HT-29 (cell line): ENCODE measurements around the gene MMP24. TPM values are rescaled to one million over a fixed set of nuclear protein-coding genes. Genes with fewer than 3 reads are reported as not detected.

Experiments used
- DNase-seq: peaks from one replicate; pipeline ENCODE4 v3.0.0-alpha.2; 2015; ENCODE audit warnings: low spot score
- total RNA-seq: library from RNA; depleted of rRNA; stranded (reverse); fragments of >200 nt; shearing (Covaris generic); gene quantifications from 2 replicates; pipeline ENCODE4 v1.2.3, GENCODE V29; 2014

The MMP24 gene
- total RNA-seq, 1 experiment from 2014 or later: 5.7 TPM

DNA sequence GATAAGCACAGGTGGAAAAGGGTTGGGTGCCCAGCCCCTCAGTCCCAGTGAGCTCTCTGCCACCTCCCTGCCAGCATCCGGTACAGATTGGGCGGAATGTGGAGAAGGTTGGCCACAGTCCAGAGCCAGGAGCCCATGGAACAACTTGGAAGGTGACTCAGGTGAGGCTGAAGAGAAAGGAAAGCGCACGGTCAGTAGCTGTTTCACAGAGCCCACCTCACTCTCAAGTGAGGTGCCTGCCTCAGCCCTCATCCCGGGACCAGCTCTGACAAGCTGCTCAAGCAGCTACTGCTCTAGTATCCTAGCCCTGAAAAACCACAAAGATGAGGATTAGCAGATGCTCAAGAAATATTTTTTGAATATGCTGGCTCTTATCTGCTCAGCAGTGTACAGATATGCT, 52.5 kb downstream of the MMP24 start:
- peak; percentile 84 for DNase-seq

DNA sequence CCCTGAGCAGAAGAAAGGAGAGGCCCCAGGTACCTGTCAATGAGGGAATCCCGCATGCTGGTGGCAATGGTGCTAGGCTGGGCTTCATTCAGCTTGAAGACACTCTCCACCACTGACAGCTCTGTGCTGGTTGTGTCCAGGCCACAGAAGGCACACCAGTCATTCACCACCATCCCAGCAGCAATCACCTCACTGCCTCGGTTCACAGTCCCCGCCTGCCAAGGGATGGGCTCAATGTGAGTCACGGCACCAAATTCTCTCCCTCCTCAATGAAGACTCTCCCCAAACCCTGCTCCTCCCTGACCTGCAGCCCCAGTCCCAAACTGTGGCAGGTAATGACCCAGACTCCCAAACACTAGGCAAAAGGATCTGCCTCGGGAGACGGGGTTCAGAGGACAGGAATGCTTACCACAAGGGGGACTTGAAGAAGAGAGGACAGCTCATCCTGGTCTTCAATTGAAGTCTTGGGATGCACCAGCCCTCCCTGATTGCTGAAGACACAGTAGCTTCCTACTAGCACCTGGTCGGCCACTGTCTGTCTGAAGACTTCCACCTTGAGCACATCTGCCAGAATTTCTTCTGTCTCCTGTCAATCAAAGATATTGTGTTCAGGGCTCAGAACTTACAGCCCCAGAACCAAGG, 53.2 kb downstream of the MMP24 start:
- no peak for DNase-seq

DNA sequence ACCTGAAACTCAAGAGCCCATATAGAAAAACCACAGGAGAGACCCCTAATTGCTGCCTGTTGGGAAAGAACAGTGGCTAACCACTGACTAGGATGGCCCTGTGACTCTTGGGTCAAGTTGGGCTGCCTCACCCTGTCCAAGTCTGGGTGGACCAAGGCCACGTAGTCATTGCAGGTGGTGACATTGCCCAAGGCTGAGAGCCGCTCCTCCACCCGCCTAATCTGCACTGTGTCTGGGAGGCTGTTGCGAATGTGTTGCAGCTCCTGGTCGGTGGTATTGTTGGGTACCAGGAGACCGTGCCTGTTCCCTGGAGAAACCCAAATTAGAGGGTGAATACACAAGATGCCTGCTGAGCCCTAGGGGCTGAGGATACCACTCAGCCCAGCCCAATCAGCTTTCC, 54.0 kb downstream of the MMP24 start:
- no peak for DNase-seq

DNA sequence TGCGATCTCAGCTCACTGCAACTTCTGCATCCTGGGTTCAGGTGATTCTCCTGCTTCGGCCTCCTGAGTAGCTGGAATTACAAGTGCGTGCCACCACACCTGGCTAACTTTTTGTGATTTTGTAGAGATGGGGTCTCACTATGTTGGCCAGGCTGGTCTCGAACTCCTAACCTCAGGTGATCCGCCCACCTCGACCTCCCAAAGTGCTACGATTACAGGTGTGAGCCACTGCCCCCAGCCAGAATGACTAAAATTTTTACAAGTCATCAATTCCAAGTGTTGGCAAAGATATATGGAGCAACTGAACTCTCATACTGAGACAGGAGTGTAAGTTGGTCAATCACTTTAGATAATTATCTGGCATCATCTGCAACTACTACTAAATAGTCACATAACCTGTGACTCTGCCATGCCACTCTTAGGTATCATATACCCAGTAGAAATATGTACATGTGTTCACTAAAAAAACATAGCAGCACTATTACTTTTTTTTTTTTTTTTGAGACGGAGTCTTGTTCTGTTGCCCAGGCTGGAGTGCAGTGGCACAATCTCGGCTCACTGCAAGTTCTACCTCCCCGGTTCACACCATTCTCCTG, 55.1 kb downstream of the MMP24 start:
- DNase-seq: no peak

DNA sequence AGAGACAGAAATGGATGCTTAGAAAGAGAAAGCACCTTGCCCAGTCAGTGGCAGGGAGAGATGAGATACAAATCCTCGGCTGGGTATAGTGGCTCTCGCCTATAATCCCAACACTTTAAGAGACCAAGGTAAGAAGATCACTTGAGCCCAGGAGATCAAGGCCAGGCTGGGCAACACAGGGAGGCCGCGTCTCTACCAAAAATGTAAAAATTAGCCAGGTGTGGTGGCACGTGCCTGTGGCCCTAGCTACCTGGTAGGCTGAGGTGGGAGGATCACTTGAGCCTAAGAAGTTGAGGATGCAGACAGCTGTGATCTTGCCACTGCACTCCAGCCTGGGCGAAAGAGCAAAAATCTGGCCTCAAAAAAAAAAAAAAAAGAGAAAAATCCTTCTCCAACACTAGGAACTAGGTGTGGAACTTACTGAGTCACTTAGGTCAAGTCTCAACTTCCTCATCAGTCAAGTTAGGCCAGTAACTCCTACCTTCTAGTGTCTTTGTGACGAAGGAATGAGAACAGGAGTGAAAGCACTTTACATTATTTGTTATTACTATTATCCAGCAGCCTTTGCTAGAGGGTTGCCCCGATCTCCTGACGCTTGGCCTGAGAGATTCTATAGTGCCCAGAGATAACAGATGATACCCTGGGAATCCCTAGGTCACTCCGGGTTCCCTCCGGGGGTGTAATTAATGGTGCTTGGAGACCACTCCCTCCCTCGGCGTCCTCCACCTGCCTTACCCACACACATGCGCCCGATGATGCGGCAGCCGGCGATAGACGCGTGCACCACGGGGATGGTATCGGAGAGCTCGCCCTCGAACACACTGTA, 57.2 kb downstream of the MMP24 start:
- peak; percentile 49 for DNase-seq

DNA sequence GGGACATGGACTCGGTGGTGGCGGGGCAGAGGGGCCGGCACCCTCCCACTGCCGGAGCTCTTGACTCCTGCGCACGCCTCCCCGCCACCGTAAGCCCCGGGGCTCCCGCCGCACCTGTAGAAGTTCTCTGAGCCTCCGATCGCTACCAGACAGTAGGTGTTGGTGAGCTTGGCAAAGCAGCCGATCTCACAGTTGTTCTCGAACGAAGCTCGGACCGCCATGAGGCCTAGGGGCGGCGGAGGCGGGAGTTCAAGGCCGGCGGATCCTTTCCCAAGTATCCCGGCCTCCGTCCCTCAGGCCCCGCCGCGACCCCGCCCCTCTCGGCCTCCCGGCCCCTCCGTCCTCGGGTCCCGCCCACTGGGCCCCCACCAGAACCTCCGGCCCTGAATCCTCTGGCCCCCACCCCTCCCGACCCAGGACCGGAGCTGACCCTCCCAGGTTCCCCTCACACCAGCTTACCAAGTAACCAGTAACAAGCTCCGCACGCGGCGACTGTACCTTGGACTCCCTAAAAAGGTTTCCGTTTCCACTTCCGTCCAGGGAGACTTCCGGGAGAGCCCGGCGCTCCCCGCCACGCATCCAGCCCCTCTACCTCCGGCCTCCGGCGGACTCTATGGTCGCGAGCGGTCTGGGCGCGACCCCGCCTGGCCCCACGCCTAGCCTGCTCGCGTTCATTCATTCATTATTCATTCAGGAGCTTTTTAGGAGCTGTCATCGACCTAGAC, 57.9 kb downstream of the MMP24 start, which contains the start of gene EIF6:
Gene EIF6, minus strand, starts transcription at position 506 of the 725 bp plus-strand sequence. Its CDS starts 285 bp downstream, at position 221.
- DNase-seq: peak; percentile 98

DNA sequence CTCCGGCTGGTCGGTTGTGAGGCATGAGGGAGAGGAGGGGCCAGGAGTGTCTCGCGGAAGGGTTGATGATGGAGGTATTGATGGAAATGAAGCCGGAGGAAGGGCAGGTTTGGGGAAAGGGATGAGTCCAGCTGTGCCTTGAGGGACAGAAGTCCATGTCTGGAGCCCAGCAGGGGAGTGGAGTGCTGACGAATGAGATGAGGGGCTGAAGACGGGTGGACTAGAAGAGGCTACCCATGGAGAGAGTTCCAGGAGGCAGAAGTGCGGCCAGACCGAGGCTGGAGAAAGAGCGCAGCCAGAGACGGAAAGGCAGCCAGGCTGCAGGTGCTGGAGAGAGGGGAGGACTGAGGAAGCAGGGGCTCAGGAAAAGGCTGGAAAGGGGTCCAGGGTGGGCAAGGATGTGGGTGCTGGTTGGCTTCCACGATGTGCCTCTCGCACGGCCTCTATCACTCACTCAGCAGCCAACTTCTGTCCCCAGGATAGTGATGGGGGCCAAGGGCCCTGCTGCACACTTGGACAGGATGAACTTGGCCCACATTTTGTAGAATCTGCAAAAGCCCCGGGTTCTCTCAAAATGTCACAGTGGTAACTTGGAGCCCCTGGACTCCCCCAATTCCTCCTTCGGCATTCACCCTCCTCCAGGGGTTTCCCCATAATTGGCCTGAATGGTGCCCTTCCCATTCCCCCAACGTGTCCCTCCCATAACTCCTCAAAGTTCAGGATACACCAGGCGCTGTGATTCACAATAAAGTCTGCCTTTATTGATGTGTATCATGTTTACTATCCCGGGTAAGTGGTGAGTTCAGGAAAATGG, 58.7 kb downstream of the MMP24 start:
- no peak for DNase-seq

DNA sequence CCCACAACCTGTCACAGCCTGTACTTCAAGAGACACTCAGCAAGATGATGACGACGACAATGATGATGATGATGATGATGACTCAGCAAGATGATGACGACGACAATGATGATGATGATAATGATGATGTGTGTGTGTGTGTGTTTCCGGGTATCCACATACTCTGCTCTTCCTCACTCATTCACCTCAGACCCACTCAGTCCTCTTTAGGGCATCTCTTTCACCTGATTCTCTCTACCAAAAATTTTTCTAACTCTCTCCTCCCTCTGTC, 59.3 kb downstream of the MMP24 start:
- DNase-seq: no peak

DNA sequence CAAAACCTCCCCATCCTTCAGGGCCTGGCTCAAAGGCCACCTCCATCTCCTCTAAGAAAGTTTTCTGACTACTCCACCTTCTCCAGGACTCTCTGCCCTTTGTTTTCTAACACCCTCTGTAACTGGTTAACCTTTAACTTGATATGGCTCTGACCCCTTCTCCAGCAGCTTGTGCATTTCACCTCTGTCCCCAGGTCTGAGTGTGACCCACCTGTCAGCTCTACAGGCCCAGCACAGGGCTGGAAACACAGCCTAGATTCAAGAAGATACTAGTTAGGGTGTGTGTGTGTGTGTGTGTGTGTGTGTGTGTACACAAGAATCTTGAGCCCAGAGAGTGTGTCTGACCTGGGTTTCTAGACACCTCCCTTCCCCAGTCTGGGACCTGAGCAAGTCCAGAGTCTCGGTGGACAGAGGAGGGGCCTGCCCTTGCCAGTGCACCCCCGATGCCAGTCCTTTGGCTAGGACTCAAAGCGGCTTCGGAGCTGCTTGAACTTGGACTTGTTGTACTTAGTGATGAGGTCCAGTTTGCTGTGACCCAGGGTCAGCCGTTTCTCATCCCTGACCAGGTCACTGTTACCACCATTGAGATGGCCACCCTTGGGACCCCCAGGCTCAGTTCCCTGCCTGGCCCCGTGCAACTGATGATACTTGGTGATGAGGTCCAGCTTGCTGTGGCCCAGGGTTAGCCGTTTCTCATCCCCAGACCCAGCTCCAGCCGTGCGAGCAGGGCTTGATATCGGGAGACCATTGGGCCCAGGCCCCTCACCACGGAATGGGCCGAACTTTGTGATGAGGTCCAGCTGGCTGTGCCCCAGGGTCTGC, 59.8 kb downstream of the MMP24 start:
- DNase-seq: peak; percentile 50

DNA sequence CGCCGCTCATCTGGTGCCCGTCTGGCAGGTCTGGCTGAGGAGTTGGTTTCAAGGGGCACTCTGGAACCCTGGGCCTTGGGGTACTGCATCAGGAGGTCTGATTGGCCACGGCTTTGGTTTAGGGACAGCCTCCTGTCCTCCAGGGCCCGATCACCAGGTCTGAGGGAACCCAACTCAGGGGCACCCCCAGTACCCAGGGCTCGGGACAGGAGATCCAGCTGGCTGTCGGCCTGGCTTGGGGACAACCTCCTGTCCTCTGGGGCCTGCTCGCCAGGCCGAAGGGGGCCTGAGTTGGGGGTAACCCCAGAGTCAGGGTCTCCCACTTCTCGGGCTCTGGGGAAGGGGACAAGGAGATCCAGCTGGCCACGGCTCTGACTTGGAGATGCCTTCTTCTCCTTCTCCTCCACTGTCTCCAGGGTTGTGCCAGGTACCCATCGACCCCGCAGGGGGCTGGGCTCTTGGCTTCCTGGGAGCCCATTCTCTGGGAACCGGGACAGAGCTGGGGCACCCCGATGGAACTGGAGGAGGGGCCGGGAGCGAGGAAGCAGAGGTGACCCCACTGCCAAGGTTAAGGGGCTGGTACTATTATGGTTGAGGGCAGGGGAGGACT, 60.5 kb downstream of the MMP24 start:
- no peak for DNase-seq

DNA sequence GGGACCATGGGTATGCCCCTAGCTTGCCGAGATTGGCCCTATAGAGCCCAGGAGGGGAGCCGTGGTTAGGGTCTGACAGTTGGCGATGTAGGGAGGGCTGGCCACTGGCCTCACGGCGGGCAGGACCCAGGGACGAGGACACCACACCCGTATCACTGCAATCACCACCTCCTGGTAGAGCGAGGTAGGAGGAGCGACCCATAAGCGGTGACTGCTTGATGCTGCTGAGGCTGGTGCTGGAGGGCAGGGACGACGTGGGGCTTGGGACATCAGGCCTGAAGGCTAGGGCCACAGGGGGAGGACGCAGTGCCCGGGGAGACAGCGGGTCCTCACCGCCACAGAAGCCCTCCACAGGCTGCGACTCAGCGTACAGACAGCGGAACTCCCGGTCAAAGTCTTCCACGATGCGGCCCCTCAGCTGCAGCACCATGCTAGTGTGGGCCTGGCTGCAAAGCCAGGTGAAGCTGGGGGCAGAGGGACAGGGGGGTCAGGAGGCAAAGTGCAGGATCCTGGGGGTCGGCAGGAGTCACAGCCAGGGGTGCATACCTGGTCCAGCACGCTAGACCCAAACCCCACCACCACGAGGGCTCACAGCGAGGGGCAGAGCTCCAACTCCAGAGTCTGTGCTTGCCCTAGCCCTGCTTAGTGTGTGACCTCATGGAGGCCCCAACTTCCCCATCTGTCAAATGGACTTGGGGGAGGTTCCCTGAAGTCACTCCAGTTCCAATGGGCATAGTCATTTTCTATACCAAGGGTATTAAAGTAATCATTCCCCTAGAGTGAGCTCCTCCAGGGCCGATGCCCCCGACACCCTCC, 61.2 kb downstream of the MMP24 start:
- no peak for DNase-seq

DNA sequence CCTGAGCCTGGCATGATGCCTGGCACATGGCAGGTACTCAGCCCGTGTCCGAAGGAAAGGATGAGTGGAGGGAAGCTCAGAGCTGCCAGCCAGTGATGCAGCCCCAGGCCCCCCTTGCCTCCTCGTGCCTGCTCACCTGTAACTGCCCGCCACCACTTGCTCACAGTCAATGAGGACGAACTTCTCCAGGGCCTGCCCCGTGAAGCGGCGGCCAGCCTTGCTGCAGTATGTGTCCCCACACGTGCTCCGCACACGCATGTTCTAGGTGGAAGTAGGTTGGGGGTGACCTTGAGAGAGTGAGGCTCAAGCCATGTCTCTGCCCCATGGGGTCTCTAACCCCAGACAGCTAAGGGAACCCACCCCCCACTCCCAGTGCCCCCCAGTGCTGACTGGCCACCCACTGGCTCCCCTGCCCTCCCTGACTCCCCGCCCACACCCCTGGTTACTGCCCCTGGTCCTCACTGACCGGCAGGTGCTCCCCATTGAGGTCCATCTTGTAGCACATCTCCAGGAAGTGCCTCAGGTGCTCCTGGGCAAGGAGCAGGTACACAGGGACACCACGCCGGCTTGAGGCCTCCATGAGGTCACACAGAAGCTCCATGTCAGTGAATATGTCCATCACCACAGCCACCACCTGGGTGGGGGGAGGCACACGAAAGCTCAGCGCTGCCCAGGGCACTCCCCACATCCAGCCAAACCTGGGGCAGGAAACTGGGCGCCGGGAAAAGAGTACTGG, 62.0 kb downstream of the MMP24 start:
- no peak for DNase-seq

DNA sequence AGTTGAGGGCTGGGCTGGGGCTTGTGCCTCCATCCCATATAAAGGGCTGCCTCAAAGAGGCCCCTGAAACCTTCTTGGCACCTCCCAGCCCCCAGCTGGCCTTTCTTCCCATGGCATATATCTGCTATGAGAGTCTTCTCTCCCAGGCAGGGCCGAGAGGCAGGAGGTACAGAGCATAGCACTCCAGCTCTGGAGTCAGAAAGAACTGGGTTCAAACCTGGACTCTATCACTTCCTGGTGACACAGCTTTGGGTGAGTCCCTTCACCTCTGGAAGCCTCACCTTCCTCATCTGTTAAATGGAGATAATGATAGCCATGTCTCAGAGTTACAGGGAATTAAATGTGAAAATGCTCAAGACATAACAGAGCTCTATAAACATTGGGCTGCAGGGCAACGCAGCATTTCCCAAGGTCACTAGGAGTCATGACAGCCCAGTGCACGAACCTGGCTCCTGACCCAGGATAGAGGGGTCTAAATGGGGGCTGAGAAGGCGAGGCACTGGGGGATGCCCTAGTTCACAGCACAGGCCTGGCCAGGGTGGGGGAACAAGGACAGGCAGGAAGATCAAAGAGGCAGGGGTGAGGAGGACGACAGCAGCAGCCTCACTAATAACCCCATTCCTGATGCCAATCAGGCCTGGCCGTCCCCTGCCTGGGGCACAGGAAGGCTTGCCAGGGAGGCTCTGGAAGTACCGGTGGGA, 63.8 kb downstream of the MMP24 start:
- DNase-seq: no peak

DNA sequence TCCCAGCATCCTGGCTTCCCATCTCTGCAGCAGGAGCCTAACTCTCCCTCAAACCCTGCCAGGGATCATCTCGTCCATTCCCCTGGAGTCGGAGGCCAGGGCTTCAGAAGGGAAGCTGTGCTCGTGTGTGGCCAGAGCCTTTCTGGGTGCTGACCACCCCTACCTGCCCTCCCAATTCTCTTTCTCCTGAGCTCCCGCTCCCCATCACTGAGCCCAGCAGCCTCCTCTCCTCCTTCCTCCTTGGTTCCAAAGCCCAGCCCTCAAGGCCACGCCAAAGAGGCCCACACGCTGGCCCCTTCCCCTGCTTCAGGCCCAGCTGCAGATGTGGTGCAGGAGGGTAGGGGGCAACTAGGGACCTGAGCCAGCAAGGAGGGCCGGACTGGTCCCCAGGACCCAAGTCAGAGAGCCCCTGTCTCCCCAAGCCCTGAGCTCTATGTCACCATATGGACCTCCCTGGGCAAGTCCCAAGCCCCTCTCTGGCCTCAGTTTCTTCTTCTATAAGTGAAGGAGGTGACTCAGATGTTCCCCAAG, 64.5 kb downstream of the MMP24 start:
- no peak for DNase-seq

DNA sequence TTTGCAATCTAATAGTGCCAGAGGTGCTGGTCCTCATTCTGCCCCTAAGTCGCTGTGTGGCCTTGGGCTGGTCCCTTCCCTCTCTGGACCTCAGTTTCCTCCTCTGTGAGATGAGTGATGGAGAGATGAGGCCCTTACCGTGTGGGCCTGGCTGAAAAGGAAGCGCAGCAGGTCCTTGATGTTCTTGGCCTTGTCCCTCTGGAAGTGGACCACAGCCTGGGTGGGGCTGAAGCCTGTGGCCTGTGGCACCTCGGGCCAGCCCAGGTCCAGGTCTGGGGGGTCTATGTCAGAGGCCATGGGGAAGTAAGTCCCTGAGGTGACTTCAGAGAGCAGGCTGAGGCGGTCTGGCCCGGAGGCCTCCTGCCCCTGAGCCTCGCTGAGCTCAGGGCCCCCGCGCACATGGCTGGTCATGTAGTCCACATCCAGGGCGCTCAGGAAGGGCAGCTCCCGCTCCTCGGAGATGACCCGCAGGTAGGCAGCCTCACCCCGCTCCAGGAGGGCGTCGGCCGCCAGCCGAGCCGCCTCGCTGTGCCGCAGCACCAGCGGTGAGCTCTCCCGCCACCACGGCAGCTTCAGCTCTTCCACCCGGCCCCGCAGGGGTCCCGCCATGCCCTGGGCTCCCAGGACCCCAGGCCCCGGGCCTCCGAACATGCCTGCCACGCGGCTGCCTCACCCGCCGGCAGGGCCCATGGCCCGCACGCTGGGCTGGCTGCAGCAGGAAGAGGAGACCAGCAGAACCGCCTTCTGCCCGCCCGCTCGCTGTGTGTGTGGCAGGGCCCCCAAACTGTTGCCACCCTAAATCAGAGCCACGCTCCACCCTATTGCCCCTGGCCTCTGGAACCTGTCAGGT, 65.4 kb downstream of the MMP24 start, which contains the start of gene FAM83C:
Gene FAM83C, minus strand, starts transcription at position 772 of the 850 bp plus-strand sequence. Its CDS starts 121 bp downstream, at position 651.
- DNase-seq: no peak

DNA sequence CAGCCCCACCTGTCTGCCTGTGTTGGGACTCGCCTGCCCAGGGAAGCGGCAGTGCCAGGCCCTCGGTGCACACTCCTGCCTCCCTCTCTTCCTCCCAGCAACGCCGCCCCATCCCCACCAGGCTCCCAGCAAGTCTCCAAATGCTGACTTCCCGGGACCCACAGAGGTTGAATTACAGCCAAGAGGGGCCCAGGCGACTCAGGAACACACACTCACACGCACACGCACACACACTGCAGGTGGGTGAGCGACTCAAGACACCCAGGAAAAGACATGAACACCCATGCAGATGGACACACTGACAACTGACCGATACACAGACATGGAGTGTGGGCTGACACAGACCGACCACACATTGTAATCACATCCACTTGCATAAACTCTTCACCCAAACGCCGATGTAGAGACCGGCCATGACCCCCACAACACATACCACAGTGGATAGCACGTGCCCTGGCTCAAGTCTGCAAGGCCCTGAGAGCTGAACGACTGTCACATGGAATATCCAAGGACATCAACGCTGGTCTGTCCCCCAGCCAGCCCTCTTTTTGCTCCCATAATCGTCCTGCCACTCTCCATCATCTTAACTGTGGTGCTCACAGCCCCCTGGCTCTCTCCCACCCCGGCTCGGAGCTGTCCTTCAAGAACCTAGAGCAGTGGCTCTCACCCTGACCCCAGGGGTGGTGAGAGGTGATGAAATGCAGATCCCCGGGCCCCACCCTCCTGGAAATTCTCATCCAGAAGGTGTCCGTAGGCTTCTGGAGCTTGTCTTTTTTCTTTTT, 66.2 kb downstream of the MMP24 start:
- DNase-seq: no peak
